WTC11 (cell line): ENCODE results near the gene SLU7. TPM values are rescaled to one million over a fixed set of nuclear protein-coding genes. Genes with fewer than 3 reads are reported as not detected.

Source experiments
- ATAC-seq: fragments of 200-7000 bp; cut with Tn5 transposase; 2 replicates; pipeline ENCODE4 v1.10.0; 2021; ENCODE audit warnings: mild to moderate bottlenecking, moderate library complexity
- CTCF ChIA-PET: fragments of 300-600 bp; sonication (Branson Sonifier 250); formaldehyde crosslinking; loops from one replicate; lab custom pipeline; 2021; ENCODE audit warnings: antibody characterized with exemption; lab: Charles Lee
- POLR2A ChIA-PET: fragments of 350-600 bp; sonication (Branson Sonifier 250); formaldehyde crosslinking; loops from one replicate; lab custom pipeline; 2021; ENCODE audit warnings: antibody characterized with exemption; lab: Charles Lee
- DNase-seq: peaks from one replicate; pipeline ENCODE4 v3.0.0; 2021; ENCODE audit warnings: low spot score
- H3K27ac Mint-ChIP-seq: 2 replicates; pipeline ENCODE4 v1.8.0; 2021; ENCODE audit warnings: mixed read lengths
- H3K27me3 Mint-ChIP-seq: 2 replicates; pipeline ENCODE4 v1.8.0; 2021; ENCODE audit warnings: low read depth, mild to moderate bottlenecking, moderate library complexity, mixed read lengths
- H3K36me3 Mint-ChIP-seq: 2 replicates; pipeline ENCODE4 v1.8.0; 2021; ENCODE audit warnings: mixed read lengths
- H3K4me1 Mint-ChIP-seq: 2 replicates; pipeline ENCODE4 v1.8.0; 2022; ENCODE audit warnings: mixed read lengths
- H3K4me3 Mint-ChIP-seq: 2 replicates; pipeline ENCODE4 v1.8.0; 2021; ENCODE audit warnings: mild to moderate bottlenecking, moderate library complexity, mixed read lengths
- H3K9me3 Mint-ChIP-seq: 2 replicates; pipeline ENCODE4 v1.8.0; 2021; ENCODE audit warnings: mixed read lengths
- AFF4 ChIP-seq: sonication (generic); formaldehyde crosslinking; IDR thresholded peaks from 2 replicates; pipeline ENCODE4 v1.8.1; 2023; ENCODE audit warnings: mild to moderate bottlenecking, missing genetic modification reagents, borderline replicate concordance
- CREB1 ChIP-seq: sonication (generic); formaldehyde crosslinking; IDR thresholded peaks from 2 replicates; pipeline ENCODE4 v1.8.0; 2023; ENCODE audit warnings: mild to moderate bottlenecking, missing genetic modification reagents
- ELF4 ChIP-seq: sonication (generic); formaldehyde crosslinking; IDR thresholded peaks from 2 replicates; pipeline ENCODE4 v1.8.1; 2022; ENCODE audit warnings: low read depth, mild to moderate bottlenecking, moderate library complexity, missing genetic modification reagents
- FOXK1 ChIP-seq: sonication (generic); formaldehyde crosslinking; IDR thresholded peaks from 2 replicates; pipeline ENCODE4 v1.8.0; 2022; ENCODE audit warnings: mild to moderate bottlenecking, moderate library complexity, missing genetic modification reagents
- FOXP1 ChIP-seq: sonication (generic); formaldehyde crosslinking; IDR thresholded peaks from 2 replicates; pipeline ENCODE4 v1.8.0; 2022; ENCODE audit warnings: missing genetic modification reagents, mild to moderate bottlenecking, moderate library complexity, borderline replicate concordance
- GABPB1 ChIP-seq: sonication (generic); formaldehyde crosslinking; IDR thresholded peaks from 2 replicates; pipeline ENCODE4 v1.8.1; 2023; ENCODE audit warnings: mild to moderate bottlenecking, missing genetic modification reagents
- NFE2L1 ChIP-seq: sonication (generic); formaldehyde crosslinking; IDR thresholded peaks from 2 replicates; pipeline ENCODE4 v1.8.1; 2023; ENCODE audit warnings: missing genetic modification reagents
- NR1H2 ChIP-seq: sonication (generic); formaldehyde crosslinking; IDR thresholded peaks from 2 replicates; pipeline ENCODE4 v1.9.0; 2021; ENCODE audit warnings: mild to moderate bottlenecking, moderate library complexity, missing genetic modification reagents
- SMAD3 ChIP-seq: sonication (generic); formaldehyde crosslinking; IDR thresholded peaks from 2 replicates; pipeline ENCODE4 v1.8.0; 2022; ENCODE audit warnings: missing genetic modification reagents, mild to moderate bottlenecking, borderline replicate concordance
- TEAD1 ChIP-seq: sonication (generic); formaldehyde crosslinking; IDR thresholded peaks from 2 replicates; pipeline ENCODE4 v1.8.0; 2022; ENCODE audit warnings: mild to moderate bottlenecking, missing genetic modification reagents
- TEAD4 ChIP-seq: sonication (generic); formaldehyde crosslinking; IDR thresholded peaks from 2 replicates; pipeline ENCODE4 v1.8.0; 2022; ENCODE audit warnings: mild to moderate bottlenecking, missing genetic modification reagents
- USF1 ChIP-seq: sonication (generic); formaldehyde crosslinking; IDR thresholded peaks from 2 replicates; pipeline ENCODE4 v1.8.0; 2022; ENCODE audit warnings: mild to moderate bottlenecking, missing genetic modification reagents
- total RNA-seq: library from RNA; stranded (reverse); gene quantifications from 3 replicates; pipeline ENCODE4 v1.2.3, GENCODE V29; 2021
- TF ChIP-seq, protein P1 (sequence below): sonication (generic); formaldehyde crosslinking; IDR thresholded peaks from 2 replicates; pipeline ENCODE4 v1.8.0; 2022; ENCODE audit warnings: mild to moderate bottlenecking, missing genetic modification reagents
- TF ChIP-seq, protein P2 (sequence below): sonication (generic); formaldehyde crosslinking; IDR thresholded peaks from 2 replicates; pipeline ENCODE4 v1.8.1; 2022; ENCODE audit warnings: low read depth, mild to moderate bottlenecking, moderate library complexity, missing genetic modification reagents, borderline replicate concordance
- TF ChIP-seq, protein P3 (sequence below): sonication (generic); formaldehyde crosslinking; IDR thresholded peaks from 2 replicates; pipeline ENCODE4 v1.8.0; 2023; ENCODE audit warnings: missing genetic modification reagents, mild to moderate bottlenecking, borderline replicate concordance
- TF ChIP-seq, protein P4 (sequence below): sonication (generic); formaldehyde crosslinking; IDR thresholded peaks from 2 replicates; pipeline ENCODE4 v1.8.0; 2023; ENCODE audit warnings: mild to moderate bottlenecking, missing genetic modification reagents

Gene SLU7
- total RNA-seq, 1 experiment from 2014 or later: 32.5 TPM

- TF ChIP-seq USF1 (CRISPR knock-in tag) (no peak), TEAD1 (CRISPR knock-in tag) (peak; percentile 42; the same call in 1 of the 2 replicates), TEAD4 (CRISPR knock-in tag) (no peak), FOXK1 (CRISPR knock-in tag) (0 out of 2 replicates have a peak, but pooled peaks have one; percentile 34), FOXP1 (CRISPR knock-in tag) (peak; percentile 78; the same call in 1 of the 2 replicates), GABPB1 (CRISPR knock-in tag) (peak; percentile 30; the same call in 1 of the 2 replicates)
- TF ChIP-seq, protein P1, sequence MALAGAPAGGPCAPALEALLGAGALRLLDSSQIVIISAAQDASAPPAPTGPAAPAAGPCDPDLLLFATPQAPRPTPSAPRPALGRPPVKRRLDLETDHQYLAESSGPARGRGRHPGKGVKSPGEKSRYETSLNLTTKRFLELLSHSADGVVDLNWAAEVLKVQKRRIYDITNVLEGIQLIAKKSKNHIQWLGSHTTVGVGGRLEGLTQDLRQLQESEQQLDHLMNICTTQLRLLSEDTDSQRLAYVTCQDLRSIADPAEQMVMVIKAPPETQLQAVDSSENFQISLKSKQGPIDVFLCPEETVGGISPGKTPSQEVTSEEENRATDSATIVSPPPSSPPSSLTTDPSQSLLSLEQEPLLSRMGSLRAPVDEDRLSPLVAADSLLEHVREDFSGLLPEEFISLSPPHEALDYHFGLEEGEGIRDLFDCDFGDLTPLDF: no peak
- TF ChIP-seq, protein P2, sequence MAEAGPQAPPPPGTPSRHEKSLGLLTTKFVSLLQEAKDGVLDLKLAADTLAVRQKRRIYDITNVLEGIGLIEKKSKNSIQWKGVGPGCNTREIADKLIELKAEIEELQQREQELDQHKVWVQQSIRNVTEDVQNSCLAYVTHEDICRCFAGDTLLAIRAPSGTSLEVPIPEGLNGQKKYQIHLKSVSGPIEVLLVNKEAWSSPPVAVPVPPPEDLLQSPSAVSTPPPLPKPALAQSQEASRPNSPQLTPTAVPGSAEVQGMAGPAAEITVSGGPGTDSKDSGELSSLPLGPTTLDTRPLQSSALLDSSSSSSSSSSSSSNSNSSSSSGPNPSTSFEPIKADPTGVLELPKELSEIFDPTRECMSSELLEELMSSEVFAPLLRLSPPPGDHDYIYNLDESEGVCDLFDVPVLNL (CRISPR knock-in tag): peak; percentile 56; the same call in 1 of the 2 replicates
Observed at GRCh38 chr5:160399402-160400353, 19.2 kb downstream of the SLU7 start, which contains the start of gene FAM200C (continued).

- ATAC-seq (no peak), DNase-seq (no peak)
- Mint-ChIP-seq H3K27me3 (no peaks in the 10 kb centered on the region; the same call in 1 of the 2 replicates), H3K4me1 (peaks cover 13% of the 10 kb centered on the region), H3K4me3 (peak overlapping the region; percentile 88), H3K36me3 (peaks cover 10% of the 10 kb centered on the region), H3K27ac (no peak overlapping the region), H3K9me3 (no peaks in the 10 kb centered on the region)
- POLR2A ChIA-PET: no interaction called here
- CTCF ChIA-PET: interaction anchor here (1.5 to 3.0 kb wide), 2 partner anchors 8 to 377 kb away, joined by 4 to 12 read pairs; no protein-coding TSS in a partner anchor
- no peak for TF ChIP-seq NR1H2 (CRISPR knock-in tag)
- TF ChIP-seq, protein P3, sequence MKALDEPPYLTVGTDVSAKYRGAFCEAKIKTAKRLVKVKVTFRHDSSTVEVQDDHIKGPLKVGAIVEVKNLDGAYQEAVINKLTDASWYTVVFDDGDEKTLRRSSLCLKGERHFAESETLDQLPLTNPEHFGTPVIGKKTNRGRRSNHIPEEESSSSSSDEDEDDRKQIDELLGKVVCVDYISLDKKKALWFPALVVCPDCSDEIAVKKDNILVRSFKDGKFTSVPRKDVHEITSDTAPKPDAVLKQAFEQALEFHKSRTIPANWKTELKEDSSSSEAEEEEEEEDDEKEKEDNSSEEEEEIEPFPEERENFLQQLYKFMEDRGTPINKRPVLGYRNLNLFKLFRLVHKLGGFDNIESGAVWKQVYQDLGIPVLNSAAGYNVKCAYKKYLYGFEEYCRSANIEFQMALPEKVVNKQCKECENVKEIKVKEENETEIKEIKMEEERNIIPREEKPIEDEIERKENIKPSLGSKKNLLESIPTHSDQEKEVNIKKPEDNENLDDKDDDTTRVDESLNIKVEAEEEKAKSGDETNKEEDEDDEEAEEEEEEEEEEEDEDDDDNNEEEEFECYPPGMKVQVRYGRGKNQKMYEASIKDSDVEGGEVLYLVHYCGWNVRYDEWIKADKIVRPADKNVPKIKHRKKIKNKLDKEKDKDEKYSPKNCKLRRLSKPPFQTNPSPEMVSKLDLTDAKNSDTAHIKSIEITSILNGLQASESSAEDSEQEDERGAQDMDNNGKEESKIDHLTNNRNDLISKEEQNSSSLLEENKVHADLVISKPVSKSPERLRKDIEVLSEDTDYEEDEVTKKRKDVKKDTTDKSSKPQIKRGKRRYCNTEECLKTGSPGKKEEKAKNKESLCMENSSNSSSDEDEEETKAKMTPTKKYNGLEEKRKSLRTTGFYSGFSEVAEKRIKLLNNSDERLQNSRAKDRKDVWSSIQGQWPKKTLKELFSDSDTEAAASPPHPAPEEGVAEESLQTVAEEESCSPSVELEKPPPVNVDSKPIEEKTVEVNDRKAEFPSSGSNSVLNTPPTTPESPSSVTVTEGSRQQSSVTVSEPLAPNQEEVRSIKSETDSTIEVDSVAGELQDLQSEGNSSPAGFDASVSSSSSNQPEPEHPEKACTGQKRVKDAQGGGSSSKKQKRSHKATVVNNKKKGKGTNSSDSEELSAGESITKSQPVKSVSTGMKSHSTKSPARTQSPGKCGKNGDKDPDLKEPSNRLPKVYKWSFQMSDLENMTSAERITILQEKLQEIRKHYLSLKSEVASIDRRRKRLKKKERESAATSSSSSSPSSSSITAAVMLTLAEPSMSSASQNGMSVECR (CRISPR knock-in tag): no peak
- TF ChIP-seq CREB1 (CRISPR knock-in tag): no peak
- no peak for TF ChIP-seq FOXK1 (CRISPR knock-in tag)
- no peak for TF ChIP-seq FOXP1 (CRISPR knock-in tag)
- no peak for TF ChIP-seq ELF4
- TF ChIP-seq, protein P4, sequence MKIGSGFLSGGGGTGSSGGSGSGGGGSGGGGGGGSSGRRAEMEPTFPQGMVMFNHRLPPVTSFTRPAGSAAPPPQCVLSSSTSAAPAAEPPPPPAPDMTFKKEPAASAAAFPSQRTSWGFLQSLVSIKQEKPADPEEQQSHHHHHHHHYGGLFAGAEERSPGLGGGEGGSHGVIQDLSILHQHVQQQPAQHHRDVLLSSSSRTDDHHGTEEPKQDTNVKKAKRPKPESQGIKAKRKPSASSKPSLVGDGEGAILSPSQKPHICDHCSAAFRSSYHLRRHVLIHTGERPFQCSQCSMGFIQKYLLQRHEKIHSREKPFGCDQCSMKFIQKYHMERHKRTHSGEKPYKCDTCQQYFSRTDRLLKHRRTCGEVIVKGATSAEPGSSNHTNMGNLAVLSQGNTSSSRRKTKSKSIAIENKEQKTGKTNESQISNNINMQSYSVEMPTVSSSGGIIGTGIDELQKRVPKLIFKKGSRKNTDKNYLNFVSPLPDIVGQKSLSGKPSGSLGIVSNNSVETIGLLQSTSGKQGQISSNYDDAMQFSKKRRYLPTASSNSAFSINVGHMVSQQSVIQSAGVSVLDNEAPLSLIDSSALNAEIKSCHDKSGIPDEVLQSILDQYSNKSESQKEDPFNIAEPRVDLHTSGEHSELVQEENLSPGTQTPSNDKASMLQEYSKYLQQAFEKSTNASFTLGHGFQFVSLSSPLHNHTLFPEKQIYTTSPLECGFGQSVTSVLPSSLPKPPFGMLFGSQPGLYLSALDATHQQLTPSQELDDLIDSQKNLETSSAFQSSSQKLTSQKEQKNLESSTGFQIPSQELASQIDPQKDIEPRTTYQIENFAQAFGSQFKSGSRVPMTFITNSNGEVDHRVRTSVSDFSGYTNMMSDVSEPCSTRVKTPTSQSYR (CRISPR knock-in tag): no peak
- TF ChIP-seq AFF4 (CRISPR knock-in tag): no peak
- no peak for TF ChIP-seq USF1 (CRISPR knock-in tag)
- TF ChIP-seq SMAD3 (CRISPR knock-in tag): no peak
- TF ChIP-seq NFE2L1: no peak
Observed at GRCh38 chr5:160398806-160399205, 20.1 kb downstream of the SLU7 start.
